HG02623 (cell line): ENCODE measurements around the gene CAP2.
"Not testable (repeated sequence)": the region's sequence is repeated elsewhere in the genome, so short reads cannot be mapped to it uniquely, and the experiment has no call there.

ENCODE experiments used
- ATAC-seq: cut with Tn5 transposase; IDR thresholded peaks from one replicate; pipeline ENCODE4 v1.9.1; 2021; ENCODE audit warnings: moderate library complexity; ENCODE audit not compliant: unreplicated experiment

Gene CAP2

DNA sequence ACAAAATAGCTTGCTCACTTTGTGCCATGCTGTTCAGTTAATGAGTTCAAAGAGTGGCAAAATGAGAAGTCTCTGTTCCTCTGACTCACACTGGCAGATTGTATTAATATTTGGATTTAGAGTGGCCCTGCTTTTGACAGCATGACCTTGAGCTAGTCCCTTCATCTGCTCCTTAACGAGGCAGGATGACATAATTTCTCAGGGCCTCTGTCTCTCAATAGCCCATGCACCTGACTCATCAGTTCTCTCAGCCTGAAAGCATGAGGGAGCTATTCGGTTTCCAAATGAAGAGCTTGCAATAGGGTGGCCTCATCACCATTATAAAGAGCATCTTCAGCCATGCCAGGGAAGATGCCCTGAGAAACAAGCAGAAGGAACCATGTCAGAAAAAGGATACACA lies 38.2 kb downstream of the CAP2 start:
- no peak for ATAC-seq

DNA sequence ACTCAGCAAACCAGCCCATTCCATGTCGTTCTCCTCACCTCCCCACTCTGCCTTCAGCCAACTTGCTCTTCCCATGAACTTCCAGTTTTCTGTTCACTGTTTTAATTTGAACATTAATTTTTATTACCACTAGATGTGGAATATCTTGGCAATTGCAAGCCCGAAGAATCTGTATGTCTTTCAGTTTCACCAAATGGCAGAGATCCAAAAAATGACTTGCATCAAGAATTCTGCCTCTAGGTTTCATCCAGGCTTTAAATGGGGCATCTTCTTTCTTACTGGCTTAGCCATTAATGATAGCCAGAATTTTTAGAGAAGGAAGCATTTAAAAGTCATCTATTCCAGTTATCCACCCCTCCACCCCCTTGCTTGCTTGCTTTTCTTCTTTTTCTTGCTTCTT lies 39.0 kb downstream of the CAP2 start:
- no peak for ATAC-seq

DNA sequence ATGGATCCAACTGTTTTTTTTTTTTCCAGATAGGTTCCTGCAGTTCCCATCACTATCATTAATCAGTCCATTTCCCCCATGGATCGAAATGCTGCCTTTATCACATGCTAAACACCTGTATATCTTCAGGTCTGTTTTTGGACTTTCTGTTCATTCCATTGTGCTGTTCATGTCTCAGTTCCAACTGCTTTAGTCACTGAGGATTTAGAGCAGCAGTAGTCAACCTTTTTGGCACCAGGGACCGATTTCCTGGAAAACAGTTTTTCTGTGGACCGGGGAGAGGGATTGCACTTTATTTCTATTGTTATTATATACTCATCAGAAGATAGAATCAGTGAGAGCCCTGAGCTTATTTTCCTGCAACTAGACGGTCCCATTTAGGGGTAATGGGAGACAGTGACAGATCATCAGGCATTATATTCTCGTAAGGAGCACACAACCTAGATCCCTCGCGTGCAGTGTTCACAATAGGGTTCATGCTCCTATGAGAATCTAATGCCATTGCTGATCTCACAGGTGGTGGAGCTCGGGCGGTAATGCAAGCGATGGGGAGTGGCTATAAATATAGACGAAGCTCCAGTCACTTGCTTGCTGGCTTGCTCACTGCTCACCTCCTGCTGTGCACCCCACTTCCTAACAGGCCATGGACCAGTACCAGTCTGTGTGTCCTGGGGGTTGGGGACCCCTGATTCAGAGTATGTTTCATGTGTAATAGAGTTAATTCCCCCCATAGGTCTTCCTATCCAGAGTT lies 46.0 kb downstream of the CAP2 start:
- no peak for ATAC-seq

DNA sequence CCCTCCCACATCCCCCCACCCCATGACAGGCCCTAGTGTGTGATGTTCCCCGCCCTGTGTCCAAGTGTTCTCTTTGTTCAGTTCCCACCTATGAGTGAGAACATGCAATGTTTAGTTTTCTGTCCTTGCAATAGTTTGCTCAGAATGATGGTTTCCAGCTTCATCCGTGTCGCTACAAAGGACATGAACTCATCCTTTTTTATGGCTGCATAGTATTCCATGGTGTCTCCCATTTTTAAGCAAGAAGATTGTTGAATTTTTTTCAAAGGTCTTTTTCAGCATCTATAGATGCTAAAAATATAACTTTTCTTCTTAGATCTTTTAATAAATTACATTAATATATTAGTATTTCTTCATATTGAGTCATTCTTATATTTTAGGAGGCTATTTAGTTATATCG lies 47.4 kb downstream of the CAP2 start:
- not testable (repeated sequence) for ATAC-seq

DNA sequence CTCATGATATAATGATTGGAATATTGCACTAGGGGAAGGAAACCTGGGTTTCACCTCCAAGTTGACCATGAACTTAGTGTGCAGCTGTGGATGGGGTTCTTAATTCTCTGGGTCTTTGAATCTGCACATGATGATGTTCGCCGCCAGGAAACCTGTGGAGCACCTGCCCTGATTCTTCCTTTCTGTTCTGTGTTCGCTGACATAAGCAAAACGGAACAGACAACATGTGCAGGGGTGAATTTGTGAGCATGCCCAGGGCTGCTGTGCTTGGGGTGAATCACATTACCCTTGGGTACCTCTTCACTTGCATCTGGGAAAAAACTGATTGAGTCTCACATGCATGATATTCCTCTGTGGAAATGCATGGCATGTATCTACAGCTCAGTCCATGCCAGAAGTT lies 48.8 kb downstream of the CAP2 start:
- no peak for ATAC-seq

DNA sequence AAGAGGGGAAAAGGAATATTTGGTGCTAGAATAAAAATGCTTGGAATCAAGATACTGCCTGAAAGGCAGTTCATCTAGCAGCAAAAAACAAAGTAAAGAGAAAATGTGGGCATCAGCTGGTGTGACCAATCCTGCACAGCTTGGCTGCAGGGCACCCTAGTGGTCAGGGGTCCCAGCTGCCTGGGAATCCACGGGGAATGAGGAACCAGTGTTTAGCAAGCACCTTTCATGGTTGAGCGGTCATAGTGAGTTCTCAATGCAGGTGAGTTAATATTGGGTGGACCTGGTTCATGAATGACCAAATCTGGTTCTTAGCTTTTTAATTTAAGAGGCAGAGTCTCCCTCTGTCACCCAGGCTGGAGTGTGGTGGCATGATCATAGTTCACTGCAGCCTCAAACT lies 53.3 kb downstream of the CAP2 start:
- no peak for ATAC-seq

DNA sequence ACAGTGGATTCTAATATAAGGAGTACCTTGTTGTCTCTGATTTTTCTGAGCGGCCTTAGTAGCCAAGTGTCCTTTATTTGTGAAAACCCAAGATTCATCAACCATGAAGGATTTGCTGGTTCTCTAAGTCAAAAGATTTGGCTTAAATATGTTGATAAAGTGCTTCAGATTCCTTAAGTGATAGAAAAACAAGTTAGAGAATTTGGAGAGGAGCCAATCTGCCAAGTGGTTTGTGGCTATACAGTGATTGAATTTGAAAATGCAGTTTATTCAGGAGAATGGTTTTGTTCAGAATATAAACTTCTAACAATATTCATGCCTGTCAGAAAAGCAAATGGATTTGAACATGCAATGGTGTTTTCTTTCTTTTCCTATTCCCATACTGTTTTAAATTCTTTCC lies 54.8 kb downstream of the CAP2 start:
- ATAC-seq, result no peak

DNA sequence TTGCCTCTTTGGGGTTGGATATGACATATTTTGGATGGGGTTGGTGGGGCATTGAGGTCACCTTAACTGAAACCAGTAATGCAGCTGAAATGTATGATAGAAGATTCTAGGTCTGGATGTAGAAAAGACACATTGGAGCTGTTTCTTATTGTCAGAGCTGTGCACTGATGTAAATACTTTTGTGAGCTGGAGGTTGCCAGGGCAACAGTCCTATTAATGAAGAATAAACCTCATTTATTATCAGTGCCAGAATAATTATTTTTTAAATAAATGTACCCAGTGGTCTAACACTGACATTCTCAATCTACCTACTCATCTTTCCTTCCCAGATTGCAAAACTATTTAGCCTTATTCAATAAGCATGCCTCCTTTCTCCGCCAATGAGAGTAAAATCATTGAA lies 57.0 kb downstream of the CAP2 start:
- ATAC-seq, result no peak

DNA sequence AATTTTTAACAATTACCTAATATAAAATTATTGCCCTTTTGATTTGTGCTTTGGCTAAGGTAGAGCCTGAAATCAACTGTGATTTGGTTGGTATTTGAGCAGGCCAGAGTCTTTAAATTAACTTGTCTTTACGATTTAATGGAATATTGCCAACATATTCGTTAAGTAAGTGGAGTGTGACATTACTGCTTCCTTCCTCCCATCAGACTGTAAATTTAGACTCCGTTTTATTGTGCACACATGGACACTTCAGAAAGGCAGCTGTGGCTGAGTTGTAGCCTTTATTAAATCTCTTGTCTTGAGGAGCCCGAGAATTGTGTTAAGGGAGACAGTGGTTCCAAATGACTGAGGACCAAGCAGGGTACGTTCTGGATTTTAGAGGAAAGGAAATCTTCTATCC lies 57.4 kb downstream of the CAP2 start:
- no peak for ATAC-seq

DNA sequence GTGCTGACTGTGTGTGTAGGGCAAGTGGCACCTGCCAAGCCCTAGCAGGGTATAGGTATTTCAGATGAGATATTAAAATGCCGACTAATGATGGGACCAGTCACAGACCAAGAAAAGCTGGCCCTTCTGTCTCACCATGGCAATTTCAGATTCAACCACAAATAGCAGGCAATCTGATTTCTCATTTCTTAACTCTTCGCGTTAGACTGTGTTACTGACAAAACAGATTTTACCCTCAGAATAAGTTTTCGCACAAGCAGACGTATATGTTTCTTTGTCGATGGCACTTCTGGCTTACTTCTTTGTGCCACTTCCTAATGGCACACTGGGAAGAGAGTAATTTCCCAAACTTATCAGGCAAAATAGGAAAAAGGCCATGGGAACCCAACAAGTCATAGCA lies 58.7 kb downstream of the CAP2 start:
- ATAC-seq, result no peak

DNA sequence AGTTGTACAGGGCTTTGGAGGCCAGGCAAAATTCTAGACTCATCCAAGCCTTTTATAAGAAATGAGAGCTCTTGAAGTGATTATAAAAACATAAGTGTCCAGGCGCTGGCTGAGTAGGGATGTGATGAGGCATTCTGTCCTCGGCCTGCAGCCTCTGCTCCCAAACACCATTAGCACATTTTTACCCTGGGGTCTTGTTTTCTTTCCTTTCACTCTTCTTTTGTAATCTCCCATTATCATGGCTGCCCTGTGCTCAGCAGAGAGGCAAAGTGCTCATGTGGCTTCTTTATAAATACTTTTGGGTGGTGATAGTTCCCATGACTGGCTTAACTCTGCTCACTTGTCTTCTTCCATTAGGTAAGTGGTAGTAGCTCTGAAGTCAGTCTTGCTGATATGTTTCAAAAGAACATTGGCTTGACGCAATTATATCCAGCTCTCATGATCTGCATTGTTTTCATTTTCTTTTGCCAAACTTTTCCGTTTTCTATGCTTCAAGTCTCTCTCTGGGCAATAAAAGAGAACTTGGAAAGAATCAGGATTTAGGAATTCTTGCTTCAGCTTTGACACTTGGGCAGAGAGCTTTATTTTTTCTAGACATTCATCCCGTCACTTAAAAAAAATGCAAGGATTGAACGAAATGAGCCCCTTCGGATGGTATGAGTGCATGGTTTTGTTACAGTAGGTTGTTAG lies 61.1 kb downstream of the CAP2 start:
- ATAC-seq, result no peak

DNA sequence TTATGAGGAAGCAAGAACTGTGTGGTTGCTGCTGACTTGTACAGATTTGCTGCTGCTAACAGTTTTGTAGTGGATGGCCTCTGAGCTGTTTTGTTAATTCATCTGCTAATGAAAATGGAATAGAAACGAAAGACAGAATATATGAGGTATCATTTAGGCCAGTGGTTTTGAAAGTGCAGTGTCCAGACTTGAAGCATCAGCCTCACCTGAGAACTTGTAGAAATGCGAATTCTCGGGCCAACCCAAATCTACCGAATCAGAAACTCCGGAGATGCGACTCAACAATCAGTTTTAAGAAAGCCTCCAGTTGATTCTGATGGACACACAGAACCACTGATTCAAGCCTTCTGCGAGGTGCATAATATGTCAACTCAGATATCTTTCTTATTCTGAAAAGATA lies 62.5 kb downstream of the CAP2 start:
- ATAC-seq, result no peak

DNA sequence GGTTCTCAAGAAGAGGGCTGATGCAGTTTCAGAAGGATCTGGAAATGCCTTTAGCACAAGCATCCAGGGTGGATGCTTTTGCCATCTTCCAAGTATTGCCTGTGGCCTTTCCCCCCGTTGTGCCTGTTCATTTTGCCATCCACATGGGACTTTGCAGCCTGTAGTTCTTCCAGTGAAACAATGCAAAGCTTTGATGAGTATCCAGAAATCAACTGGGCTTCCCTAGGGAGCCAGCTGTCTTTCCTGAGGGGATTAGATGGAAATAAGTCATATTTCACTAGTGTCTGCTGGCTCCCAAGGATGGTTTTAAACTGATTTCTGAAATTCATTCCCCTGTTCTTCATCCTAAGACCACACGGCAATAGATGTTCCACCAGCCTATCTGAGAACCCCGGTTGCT lies 63.3 kb downstream of the CAP2 start:
- no peak for ATAC-seq

DNA sequence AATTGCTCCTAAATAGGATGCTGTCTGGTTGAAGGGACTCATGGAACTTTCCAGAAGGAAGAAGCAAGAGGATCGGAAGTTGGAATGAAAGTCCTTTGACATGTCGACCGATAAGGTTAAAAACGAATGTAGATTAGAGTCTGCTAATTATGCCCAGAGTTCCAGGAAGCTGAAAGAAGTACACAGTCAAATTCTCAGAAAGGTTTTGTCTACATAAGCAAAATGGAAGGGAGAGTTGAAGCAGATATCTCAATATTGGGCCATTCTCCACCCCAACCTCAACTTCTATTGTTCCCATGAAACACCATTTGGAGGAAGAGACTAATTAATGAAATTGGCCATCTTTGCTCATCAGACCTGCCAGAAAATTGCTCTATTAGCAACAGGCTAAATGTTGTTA lies 64.0 kb downstream of the CAP2 start:
- ATAC-seq, result no peak

DNA sequence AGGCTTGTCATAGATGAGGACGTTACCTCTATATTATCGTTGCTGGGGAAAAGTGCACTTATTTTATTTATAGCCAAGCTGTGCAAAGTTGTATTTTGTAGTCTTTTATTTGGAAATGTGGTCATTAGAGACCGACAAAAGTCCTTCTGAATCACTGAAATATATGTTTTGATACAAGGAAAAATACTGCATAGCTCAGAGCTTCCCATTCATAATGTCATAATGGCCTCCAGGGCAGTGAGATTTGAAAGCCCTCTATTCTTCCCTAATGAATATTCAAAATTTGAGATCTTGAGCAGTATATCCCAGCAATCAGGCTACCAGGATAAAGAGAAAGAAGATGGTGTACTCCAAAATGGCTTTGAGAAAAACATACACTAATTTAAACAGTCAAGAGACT lies 64.6 kb downstream of the CAP2 start:
- no peak for ATAC-seq

DNA sequence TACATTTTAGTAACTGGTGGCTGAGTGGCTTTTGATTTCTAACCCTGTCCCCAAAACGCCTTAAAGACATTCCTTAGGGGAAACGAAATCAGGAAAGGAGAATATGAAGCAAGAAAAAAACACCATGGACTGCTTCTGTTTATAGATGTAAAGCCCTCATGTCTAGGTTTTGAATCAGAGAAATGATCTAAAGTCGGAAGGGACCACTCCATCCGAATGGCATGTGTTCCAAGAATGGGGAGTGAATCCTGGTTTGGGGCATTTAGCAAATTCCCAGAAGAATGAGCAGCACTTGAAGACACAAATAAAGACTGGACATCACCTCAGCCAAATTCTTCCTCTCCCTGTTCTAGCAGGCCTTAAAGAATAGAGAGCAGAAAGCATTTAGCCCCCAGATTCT lies 65.6 kb downstream of the CAP2 start:
- ATAC-seq, result no peak

DNA sequence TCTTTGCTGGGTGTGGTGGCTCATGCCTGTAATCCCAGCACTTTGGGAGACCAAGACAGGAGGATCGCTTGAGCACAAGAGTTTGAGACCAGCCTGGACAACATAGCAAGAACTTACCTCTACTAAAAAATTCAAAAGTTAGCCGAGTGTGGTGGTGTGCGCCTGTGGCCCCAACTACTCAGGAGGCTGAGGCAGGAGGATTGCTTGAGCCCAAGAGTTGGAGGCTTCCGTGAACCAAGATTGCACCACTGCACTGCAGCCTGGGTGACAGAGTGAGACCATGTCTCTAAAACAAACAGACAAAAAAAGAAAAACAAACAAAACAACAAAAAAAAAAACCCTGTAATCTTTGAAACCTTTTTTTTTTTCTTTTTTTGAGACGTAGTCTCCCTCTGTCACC lies 67.5 kb downstream of the CAP2 start:
- ATAC-seq, result no peak

DNA sequence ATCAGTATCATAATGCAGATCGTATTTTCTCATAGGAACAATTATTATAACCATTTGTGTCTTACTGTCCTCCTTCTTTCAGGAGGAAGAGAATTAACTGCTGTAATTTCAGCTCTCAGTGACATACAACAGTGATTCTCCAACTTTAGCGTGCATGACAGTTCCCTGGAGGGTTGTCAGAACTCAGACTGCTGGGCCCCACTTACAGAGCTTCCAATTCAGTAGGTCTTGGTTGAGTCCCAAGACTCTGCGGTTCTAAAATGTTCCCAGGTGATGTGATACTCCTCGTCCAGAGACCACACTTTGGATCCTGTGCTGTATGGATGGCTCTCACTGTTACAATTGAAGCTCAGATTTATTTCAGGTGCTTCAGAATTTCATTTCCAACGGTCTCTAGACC lies 72.8 kb downstream of the CAP2 start:
- no peak for ATAC-seq

DNA sequence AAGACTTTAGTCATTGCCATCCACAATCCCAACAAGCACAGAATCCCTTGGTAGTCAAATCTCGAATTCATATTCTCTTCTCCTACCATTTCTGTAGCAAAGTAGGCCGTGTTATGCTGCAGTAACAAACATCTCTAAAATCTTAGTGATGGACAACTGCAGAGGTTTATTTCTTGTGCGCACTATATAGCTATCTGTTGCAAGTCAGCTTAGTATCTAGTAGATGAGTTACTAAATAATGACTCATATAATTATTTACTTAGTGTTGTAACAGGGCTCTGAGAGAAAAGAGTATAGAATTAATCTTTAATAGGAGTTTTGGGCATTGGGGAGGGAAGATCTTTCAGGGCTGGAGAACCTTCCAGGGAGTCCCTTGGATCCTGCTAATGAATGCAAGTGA lies 73.3 kb downstream of the CAP2 start:
- no peak for ATAC-seq

DNA sequence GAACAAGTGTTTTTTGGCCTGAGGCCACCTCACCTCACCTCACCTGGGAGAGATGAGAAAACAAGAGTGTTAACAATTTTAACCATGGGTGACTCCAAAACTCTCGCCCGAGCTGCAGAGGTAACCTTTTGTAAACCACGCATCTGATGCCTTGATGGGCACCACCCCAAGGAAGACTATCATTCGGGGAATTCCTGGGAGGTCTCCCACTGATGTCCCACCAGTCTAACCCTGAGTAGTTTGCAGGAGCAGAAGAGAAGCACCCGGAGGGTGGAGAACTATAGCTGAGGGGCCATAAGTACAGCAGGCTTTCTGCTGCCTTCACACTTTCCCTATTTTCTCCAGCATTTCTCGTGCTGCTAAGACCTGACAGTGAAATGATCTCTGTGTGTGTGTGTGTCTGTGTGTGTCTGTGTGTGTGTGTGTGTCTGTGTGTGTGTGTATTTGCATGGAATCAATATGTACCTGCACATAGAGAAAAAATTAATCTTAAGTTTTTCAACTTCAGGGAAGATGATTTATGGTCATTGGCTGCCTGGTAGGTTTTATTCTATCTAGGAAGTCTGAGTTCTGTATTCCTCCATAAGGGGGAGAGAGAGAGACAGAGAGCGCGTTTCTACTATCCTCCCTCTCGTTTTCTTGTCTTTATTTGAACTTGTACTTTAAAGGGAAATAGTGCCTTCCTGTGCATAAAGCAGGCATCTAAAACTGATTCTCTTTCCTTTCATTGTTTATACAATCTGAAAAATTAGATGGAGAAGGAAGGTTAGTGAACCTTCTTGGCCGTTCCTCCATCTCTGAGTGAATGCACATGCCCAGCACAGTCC lies 75.8 kb downstream of the CAP2 start:
- no peak for ATAC-seq

DNA sequence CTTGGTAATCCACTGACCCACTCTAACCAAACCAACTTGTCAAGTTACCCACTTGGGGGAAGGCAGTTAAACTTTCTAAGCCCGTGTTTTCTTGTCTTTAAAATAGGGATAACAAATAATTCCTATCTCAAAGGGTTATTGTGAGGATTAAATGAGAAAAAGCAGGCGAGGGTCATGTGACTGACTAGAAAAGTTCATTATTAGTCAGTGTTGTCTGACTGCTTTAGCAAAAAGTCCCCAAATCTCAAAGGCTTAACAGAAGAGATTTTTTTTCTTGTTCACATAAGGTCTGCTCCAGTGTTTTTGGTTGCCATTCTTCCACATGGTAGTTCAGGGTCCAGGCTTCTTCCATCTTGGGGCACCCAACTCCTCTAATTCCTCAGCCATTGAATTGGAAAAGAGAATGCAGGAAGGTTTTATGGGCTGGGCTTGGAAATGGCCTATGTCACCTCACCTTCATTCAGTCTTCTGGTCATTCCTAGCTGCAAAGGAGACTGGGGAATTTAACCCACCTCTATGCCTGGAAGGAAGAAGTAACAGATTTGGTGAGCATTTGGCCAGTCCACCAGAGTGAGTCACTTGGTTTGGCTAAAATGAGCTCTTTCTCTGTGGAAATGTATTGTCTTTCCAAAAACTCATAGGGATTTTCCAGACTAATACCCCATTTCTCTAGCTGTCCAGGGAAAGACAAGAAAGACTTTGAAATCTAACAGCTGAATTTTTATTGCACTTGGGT lies 77.0 kb downstream of the CAP2 start:
- ATAC-seq, result no peak
